Adrenal gland (tissue), 5 donors: Measurements from ENCODE around the gene ABCA10.

Experiments used
- POLR2A ChIP-seq, 2 donors: fragments of 450-650 bp; IDR thresholded peaks; one replicate each; pipeline ENCODE4 v1.6.1; 2017; ENCODE audit warnings: antibody characterized with exemption in 2 of 2, mild to moderate bottlenecking in 2 of 2, moderate library complexity in 1 of 2
- TF ChIP-seq, protein P1 (sequence below), 6 experiments: fragments of 450-650 bp in 4 of 6; fragments of 200-600 bp in 2 of 6; sonication (generic) in 1 of 6; IDR thresholded peaks; 1 replicate in 5 of 6; 2 replicates in 1 of 6; pipeline versions ENCODE4 v1.5.1 to v1.8.0; 2016 to 2021; ENCODE audit warnings: antibody characterized with exemption in 6 of 6, mild to moderate bottlenecking in 2 of 6, moderate library complexity in 1 of 6
- donor health status: DM: no; HTN: no; CAD: no.

DNA sequence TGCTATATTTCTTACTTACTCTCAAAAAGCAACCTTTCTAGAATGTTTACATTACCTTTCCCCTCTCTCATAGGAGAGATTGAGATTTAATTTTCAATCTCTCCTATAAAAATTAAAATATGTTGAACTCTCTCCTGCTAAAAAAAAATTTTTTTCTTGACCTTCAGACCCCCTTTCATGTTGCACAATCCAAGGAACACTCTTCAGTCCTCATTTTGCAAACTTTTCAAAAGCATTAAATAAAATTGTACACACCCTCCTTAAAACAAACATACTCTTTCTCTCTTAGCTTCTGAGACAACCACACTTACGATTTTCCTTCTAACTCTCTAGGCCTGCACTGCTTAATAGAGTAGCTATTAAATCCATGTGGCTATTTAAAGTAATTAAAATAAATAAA is 78.3 kb downstream of the ABCA10 start:
- no peak for TF ChIP-seq POLR2A (IDR thresholded peaks at IDR 0.05)
- TF ChIP-seq, protein P1, sequence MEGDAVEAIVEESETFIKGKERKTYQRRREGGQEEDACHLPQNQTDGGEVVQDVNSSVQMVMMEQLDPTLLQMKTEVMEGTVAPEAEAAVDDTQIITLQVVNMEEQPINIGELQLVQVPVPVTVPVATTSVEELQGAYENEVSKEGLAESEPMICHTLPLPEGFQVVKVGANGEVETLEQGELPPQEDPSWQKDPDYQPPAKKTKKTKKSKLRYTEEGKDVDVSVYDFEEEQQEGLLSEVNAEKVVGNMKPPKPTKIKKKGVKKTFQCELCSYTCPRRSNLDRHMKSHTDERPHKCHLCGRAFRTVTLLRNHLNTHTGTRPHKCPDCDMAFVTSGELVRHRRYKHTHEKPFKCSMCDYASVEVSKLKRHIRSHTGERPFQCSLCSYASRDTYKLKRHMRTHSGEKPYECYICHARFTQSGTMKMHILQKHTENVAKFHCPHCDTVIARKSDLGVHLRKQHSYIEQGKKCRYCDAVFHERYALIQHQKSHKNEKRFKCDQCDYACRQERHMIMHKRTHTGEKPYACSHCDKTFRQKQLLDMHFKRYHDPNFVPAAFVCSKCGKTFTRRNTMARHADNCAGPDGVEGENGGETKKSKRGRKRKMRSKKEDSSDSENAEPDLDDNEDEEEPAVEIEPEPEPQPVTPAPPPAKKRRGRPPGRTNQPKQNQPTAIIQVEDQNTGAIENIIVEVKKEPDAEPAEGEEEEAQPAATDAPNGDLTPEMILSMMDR (IDR thresholded peaks at IDR 0.05) = no peak
